Frontal cortex (tissue), 4 donors: ENCODE results near the gene SNX2. TPM values are rescaled to one million over a fixed set of nuclear protein-coding genes. Genes with fewer than 3 reads are reported as not detected.
A peak's percentile ranks its signal among the peaks of the same experiment; 100 is the strongest.
"Not testable (repeated sequence)": the region's sequence is repeated elsewhere in the genome, so short reads cannot be mapped to it uniquely, and the experiment has no call there.

ENCODE experiments used
- DNase-seq, 2 donors: peaks; one replicate each; pipeline ENCODE4 v3.0.0; 2012; ENCODE audit warnings: low spot score in 2 of 2
- FAIRE-seq: peaks from 2 replicates; lab custom pipeline; 2012; peaks lifted over from hg19 to GRCh38; lab: Jason Lieb, UNC
- total RNA-seq: library from RNA; depleted of rRNA; stranded (reverse); fragments of >200 nt; gene quantifications from one replicate; pipeline ENCODE4 v1.2.3, GENCODE V29; 2014
- donor health status: control.
- donor health status: control.
- donor health status: control.

Gene SNX2
- total RNA-seq, 1 donor from 2014 or later = 49.7 TPM

DNA sequence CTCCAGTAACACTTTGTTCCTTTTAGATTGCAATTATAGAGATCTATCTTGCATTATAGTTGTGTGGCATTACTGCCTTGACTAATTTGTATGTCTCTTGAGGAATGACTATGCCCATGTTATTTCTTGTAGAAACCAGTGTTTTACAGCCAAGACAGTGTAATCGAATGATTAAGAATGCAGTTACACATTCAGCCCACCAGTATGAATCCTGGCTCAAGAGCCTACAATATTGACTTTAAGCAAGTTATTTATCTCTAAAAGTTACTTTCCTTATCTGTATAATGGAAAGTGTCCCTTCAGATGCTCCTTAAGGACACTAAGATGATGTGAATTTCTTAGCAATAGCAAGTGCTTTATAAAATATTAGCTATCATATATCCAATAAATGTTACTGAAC lies 60.8 kb downstream of the SNX2 start:
- no peak for FAIRE-seq
- DNase-seq = no peak

- DNase-seq = no peak
- no peak for FAIRE-seq
Observed at GRCh38 chr5:122836947-122837346, 62.1 kb downstream of the SNX2 start.

- DNase-seq = no peak
- no peak for FAIRE-seq
Observed at GRCh38 chr5:122839731-122840130, 64.9 kb downstream of the SNX2 start.

DNA sequence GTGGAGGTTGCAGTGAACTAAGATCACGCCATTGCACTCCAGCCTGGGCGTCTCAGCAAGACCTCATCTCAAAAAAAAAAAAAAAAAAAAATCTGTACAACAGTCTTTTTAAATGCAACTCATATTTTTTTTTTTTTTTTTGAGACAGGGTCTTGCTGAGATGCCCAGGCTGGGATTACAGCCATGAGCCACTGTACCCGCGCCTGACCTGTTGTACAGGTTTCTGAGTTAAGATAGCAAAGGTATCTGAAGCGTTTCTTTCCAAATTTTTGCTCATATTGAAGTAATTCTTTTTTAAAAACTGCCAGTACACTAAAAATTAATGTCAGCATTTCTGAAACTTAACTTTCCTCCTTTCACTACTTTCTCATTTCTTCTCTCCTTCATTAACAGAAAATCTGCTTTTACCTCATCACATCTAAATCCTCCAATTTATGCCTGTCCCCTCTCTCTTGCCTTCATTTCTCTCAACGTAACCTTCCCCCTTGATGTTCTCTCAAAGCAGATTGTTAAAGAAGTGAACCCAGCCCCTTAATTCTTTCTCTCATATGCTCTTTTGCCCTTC lies 67.2 kb downstream of the SNX2 start:
- DNase-seq (no peak), FAIRE-seq (no peak)

- no peak for DNase-seq
- no peak for FAIRE-seq
Observed at GRCh38 chr5:122844136-122844909, 69.4 kb downstream of the SNX2 start.

DNA sequence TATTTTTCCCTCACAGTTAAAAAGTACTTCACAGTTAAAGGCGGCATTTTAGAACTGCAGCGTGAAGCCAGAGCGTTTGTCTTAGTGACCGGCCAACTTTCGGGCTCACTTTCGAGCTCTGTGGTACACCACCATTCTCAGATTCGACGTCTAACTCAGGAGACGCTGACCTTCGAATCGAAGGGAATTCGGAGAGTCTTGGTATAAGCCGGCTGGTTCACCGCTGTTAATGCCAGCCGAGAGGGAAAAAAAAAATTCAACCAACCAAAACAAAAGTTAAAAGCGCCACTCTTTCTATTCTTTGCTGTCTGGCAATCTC lies 70.0 kb downstream of the SNX2 start:
- DNase-seq = no peak
- FAIRE-seq = no peak

DNA sequence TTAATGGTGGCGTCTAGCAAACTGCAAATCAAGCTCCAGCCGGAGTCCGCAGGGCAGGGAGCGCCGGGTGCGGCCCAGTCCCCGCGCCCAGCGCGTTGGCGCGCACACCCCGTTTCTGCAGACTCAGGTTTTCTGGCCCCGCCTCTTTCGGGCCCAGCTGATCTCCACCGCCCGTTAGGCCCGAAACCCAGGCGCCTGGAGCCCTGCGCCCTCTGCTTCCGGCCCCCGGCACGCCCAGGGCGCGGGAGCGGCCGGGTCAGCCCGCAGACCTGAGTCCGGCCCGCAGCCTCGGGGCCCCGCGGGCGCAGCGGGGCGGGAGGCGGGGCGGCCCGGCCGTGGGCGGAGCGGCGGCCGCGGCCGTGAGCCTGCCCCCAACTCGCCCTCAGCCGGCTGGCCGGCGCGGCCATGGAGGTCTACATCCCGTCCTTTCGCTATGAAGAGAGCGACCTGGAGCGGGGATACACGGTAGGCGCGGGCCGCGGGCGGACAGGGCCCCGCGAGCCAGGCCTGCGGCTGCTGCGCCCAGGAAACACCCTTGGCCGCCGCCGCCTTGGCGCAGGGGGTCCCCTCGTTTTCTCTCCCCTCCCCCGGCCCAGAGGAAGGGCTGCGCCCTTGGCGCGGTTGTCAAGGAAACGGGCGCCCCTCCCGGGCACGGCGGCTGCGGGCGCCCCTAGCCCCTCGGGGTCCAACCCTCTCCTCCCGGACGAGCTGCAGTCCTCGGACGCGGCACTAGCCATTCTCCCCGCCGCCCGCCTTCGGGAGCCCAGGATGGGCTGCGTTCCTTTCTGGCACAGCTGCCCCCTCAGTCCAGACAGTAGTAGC lies 70.6 kb downstream of the SNX2 start, which contains the start of gene SNX24:
Gene SNX24 (plus strand): TSS at position 385 of the 822 bp plus-strand sequence. CDS start 21 bp downstream, at position 406.
- peak; percentile 81 to 84 for DNase-seq
- FAIRE-seq = no peak

DNA sequence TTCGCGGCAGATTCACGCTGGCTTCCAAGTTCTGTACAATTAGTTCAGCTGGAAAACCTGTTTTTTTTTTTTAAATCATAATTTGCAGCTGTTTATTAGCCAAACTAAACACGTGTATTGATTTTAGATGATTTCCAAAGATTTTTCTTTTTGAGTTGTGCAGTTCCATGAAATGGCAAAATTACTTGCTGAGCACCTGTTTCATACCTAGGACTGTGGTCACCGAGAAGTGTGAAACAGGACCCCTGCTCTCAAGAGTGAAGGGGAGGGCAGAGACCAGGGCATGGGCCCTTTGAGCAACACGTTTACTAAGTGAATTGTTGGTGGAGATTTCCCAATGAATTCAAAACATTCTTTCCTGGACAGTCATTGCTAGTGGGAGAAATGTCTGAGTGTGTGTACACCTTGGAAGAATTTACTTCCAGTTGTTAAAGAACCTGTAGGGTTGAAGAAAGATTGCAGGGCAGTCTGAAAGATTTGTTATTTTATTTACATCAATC lies 71.2 kb downstream of the SNX2 start:
- peak in 1 of 2 donors; percentile 22 for DNase-seq
- no peak for FAIRE-seq

GRCh38 chr5:122847687-122848081 lies 72.8 kb downstream of the SNX2 start:
- DNase-seq = no peak
- FAIRE-seq = no peak

DNA sequence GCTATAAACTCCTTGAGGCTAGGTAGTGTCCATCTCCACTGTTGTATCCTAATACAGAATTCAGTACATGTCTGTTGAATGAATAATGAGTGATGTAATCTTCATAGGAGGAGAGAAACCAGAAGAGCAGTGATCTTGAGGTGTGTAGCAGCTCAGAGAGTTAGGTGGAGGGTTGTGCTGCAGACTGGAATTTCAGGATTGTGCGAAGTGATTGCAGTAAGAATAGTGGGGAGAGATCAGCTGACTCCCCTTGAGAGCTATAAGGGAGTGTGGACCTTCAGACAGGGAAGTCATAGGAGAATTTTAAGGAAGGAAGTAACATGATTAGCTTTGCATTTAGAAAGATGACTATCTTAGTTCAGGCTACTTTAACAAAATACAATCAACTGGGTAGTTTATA lies 74.9 kb downstream of the SNX2 start:
- no peak for FAIRE-seq
- no peak for DNase-seq

DNA sequence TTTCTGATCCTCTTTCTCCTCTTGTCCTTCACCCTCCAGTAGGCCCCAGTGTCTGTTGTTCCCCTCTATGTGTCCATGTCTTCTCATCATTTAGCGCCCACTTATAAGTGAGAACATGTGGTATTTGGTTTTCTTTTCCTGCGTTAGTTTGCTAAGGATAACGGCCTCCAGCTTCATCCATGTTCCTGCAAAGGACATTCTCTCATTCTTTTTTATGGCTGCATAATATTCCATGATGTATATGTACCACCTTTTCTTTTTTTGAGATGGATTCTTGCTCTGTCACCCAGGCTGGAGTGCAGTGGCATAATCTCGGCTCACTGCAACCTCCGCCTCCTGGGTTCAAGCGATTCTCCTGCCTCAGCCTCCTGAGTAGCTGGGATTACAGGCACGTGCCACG lies 82.7 kb downstream of the SNX2 start:
- not testable (repeated sequence) for FAIRE-seq, DNase-seq

DNA sequence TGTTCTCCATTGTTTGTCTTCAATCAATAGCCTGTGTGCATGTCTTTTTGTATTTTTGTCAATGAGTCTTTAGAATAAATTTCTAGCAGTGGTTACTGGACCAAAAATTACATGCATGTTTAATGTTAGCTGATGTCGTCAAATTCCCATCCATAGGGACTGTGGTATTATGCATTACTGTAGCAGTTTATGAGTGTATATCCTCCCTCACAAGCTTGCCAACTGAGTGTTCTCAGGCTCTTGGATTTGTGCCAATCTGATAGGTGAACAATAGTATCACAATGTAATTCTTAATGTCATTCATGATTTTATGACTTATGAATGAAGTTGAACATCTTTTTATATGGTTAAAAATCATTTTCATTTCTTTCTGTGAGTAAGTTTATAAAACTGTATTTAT lies 83.6 kb downstream of the SNX2 start:
- DNase-seq (no peak), FAIRE-seq (no peak)

GRCh38 chr5:122863240-122863639 lies 88.4 kb downstream of the SNX2 start:
- FAIRE-seq (no peak), DNase-seq (no peak)

DNA sequence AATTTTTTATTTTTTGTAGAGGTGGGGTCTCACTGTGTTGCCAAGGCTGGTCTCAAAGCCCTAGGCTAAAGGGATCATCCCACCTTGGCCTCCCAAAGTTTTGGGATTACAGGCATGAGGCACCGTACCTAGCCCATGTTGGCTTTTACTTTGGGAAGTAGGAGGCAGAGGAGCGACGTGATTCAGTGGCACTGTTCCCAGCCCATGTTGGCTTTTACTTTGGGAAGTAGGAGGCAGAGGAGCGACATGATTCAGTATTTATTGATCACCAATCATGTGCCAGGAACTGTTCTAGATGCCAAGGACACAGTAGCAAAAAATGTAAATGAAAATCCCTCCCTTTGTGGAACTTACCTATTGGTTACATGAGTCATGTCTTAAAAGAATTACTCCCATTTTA lies 88.8 kb downstream of the SNX2 start:
- DNase-seq (no peak), FAIRE-seq (no peak)

- DNase-seq = no peak
- no peak for FAIRE-seq
Observed at GRCh38 chr5:122864400-122864799, 89.5 kb downstream of the SNX2 start.

DNA sequence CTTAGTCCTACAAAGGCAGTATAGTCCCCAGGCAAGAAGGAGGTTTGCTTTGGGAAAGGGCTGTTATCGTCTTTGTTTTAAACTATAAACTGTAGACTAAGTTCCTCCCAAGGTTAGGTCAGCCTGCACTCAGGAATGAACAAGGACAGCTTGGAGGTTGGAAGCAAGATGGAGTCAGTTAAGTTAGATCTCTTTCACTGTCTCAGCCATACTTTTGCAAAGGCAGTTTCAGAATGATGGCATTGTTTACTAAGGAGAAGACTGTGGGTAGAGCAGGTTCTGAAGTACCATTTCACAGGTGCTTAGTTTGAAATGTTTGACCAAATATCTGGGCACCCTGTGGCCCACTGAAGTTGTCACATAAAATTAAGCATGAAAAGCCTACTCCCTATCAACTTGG lies 90.0 kb downstream of the SNX2 start:
- DNase-seq = no peak
- FAIRE-seq = no peak

- DNase-seq (no peak), FAIRE-seq (no peak)
Observed at GRCh38 chr5:122870219-122870856, 95.5 kb downstream of the SNX2 start.

DNA sequence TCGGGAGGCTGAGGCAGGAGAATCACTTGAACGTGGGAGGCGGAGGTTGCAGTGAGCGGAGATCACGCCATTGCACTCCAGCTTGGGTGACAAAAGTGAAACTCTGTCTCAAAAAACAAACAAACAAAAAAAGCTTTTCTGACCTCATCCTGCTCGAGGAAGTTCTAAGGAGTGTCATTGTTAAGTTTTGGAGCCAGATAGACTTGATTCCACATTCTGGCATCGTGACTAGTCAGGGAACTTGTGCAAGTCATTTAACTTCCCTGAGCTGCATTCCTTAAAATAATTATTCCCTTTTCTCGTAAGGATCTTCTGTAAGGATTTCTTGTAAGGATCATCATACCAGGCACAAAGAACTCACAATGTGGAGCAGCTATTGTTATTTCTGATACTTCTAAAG lies 96.8 kb downstream of the SNX2 start:
- FAIRE-seq (no peak), DNase-seq (no peak)

DNA sequence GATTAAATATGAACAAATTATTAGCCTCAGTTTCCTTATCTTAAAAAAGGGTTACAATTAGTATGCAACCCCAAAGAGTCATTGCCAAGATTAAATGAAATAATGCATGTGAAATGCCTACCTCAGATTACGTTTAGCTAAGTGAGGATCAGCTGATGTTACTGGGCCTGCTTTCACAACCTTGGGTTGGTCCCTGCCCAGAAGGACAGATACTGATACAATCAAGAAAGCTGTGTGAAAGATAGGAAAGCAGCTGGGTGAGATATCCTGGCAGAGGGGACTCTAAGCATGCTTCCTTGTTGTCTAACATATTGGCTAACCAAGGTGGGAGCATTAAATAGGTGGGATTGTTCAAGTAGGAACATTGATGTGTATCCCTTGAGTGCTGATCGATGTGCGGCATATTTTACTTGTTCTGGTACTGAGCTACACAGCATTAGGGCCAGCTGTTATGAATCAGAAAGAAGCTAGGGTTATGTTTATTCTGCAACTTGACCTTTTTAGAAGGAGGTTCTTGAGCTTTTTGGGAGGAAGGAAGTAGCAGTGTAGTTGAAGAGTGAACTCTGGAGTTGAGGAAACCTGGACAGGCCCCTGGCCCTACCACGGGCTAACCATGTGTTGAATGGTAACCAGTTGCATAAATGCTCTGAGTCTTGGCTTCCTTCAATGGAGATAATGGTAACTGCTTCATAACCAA lies 99.4 kb downstream of the SNX2 start:
- FAIRE-seq (no peak), DNase-seq (no peak)

DNA sequence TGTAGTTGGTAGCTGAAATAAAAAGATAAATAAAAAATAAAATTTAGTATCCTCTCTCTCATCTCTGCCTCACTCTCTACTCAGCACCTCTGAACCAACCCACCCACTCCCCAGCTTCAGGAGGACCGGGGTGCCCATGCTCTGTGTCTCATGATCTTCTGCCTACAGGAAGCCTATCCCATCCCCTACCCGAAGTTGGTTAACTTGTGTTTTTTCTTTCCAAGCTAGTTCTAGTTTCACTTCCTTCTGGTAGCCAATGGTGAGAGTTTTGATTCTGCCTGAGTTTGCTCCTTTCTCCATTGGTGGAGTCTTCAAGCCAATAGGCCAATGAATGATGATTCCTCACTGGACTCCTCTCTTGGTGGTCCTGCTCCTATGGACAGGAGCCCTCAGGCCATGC lies 102.6 kb downstream of the SNX2 start:
- no peak for DNase-seq
- FAIRE-seq = no peak
